ENCODE data around the gene MAPK8IP1. TPM values are rescaled to one million over a fixed set of nuclear protein-coding genes. Genes with fewer than 3 reads are reported as not detected.
"Not testable (repeated sequence)": the region's sequence is repeated elsewhere in the genome, so short reads cannot be mapped to it uniquely, and the experiment has no call there.

MAPK8IP1 gene
- total RNA-seq, 2 donors from 2014 or later, result 9.5 to 10.4 TPM

- no peak overlapping the region for H3K4me3 ChIP-seq
- ATAC-seq (ENCODE audit: insufficient number of reproducible peaks, low FRiP score, low read depth) (no peak), DNase-seq (ENCODE audit: low spot score) (no peak)
- H3K27me3 ChIP-seq (replicated peaks; ENCODE audit: insufficient read depth), result no peaks in the 10 kb centered on the region
- no peak overlapping the region for H3K27ac ChIP-seq
- H3K9me3 ChIP-seq, result no peaks in the 10 kb centered on the region
- H3K4me1 ChIP-seq (ENCODE audit: control insufficient read depth in 1 of 2, low read depth in 2 of 2), result peaks cover 10 to 22% of the 10 kb centered on the region in 2 donors
- H3K36me3 ChIP-seq, result no peaks in the 10 kb centered on the region
- TF ChIP-seq CTCF (IDR thresholded peaks at IDR 0.05), result no peak
Measured at GRCh38 chr11:45902452-45903380, 17.3 kb downstream of the MAPK8IP1 start.

- Histone ChIP-seq H3K9me3 (no peaks in the 10 kb centered on the region), H3K4me1 (ENCODE audit: control insufficient read depth in 1 of 2, low read depth in 2 of 2) (peaks cover 6 to 15% of the 10 kb centered on the region in 2 donors), H3K4me3 (no peak overlapping the region), H3K27me3 (replicated peaks; ENCODE audit: insufficient read depth) (no peaks in the 10 kb centered on the region), H3K27ac (no peak overlapping the region), H3K36me3 (no peaks in the 10 kb centered on the region)
- TF ChIP-seq CTCF (IDR thresholded peaks at IDR 0.05), result no peak
- ATAC-seq (ENCODE audit: insufficient number of reproducible peaks, low FRiP score, low read depth) (no peak), DNase-seq (ENCODE audit: low spot score) (no peak)
Measured at GRCh38 chr11:45904309-45904915, 19.0 kb downstream of the MAPK8IP1 start.

GRCh38 chr11:45905095-45905494 is 19.6 kb downstream of the MAPK8IP1 start:
- ATAC-seq (ENCODE audit: insufficient number of reproducible peaks, low FRiP score, low read depth), result no peak
- H3K36me3 ChIP-seq, result no peaks in the 10 kb centered on the region
- H3K4me1 ChIP-seq (ENCODE audit: control insufficient read depth in 1 of 2, low read depth in 2 of 2), result peaks cover 4 to 13% of the 10 kb centered on the region in 2 donors
- no peak for TF ChIP-seq CTCF (IDR thresholded peaks at IDR 0.05)
- H3K4me3 ChIP-seq, result no peak overlapping the region
- DNase-seq (ENCODE audit: low spot score), result no peak
- H3K9me3 ChIP-seq, result no peaks in the 10 kb centered on the region
- H3K27ac ChIP-seq, result no peak overlapping the region
- H3K27me3 ChIP-seq (replicated peaks; ENCODE audit: insufficient read depth), result no peaks in the 10 kb centered on the region

- not testable (repeated sequence) for H3K36me3 ChIP-seq; H3K27me3 ChIP-seq (replicated peaks; ENCODE audit: insufficient read depth)
Measured at GRCh38 chr11:45905576-45905975, 20.1 kb downstream of the MAPK8IP1 start.

GRCh38 chr11:45906096-45906682 is 20.7 kb downstream of the MAPK8IP1 start:
- ATAC-seq (ENCODE audit: insufficient number of reproducible peaks, low FRiP score, low read depth) (no peak), DNase-seq (ENCODE audit: low spot score) (no peak)
- TF ChIP-seq CTCF (IDR thresholded peaks at IDR 0.05), result no peak
- H3K27me3 ChIP-seq (replicated peaks; ENCODE audit: insufficient read depth), result no peaks in the 10 kb centered on the region
- no peak overlapping the region for H3K4me3 ChIP-seq
- H3K36me3 ChIP-seq, result peaks cover 7% of the 10 kb centered on the region
- H3K4me1 ChIP-seq (ENCODE audit: control insufficient read depth in 1 of 2, low read depth in 2 of 2), result peaks cover 0 to 4% of the 10 kb centered on the region in 2 donors
- no peak overlapping the region for H3K27ac ChIP-seq
- no peaks in the 10 kb centered on the region for H3K9me3 ChIP-seq

More at GRCh38 chr11:45905576-45905975, 20.1 kb downstream of the MAPK8IP1 start:
- ATAC-seq (ENCODE audit: insufficient number of reproducible peaks, low FRiP score, low read depth); DNase-seq (ENCODE audit: low spot score); H3K4me3 ChIP-seq; H3K9me3 ChIP-seq; H3K27ac ChIP-seq: not testable (repeated sequence)
- H3K4me1 ChIP-seq (ENCODE audit: control insufficient read depth in 1 of 2, low read depth in 2 of 2), result peaks cover under 1 to 10% of the 10 kb centered on the region in 2 donors
